H1 (cell line): ENCODE results near the gene MSI2. TPM values are rescaled to one million over a fixed set of nuclear protein-coding genes. Genes with fewer than 3 reads are reported as not detected.

ENCODE experiments used
- CTCF ChIA-PET: fragments of 300-600 bp; sonication (Branson Sonifier 250); formaldehyde crosslinking; loops from one replicate; lab custom pipeline; 2021; ENCODE audit not compliant: partially characterized antibody; lab: Charles Lee
- POLR2A ChIA-PET: fragments of 300-600 bp; sonication (Branson Sonifier 250); formaldehyde crosslinking; loops from one replicate; lab custom pipeline; 2021; ENCODE audit warnings: inconsistent platforms; ENCODE audit not compliant: partially characterized antibody; lab: Charles Lee
- DNase-seq, 2 experiments: peaks; one replicate each; pipeline versions ENCODE4 v3.0.0 to v3.0.0-alpha.2; 2010 to 2022; ENCODE audit warnings: low spot score in 2 of 2, low read depth in 1 of 2, mixed read lengths in 1 of 2
- FAIRE-seq: peaks from 2 replicates; lab custom pipeline; 2011; peaks lifted over from hg19 to GRCh38; lab: Jason Lieb, UNC
- H2AFZ ChIP-seq: 2 replicates; pipeline ENCODE4 v1.8.1; 2012; ENCODE audit warnings: low read length, inconsistent platforms
- H2AK5ac ChIP-seq: 2 replicates; pipeline ENCODE4 v1.6.1; 2013; ENCODE audit warnings: low read depth, low read length
- H2BK120ac ChIP-seq: replicated peaks from 2 replicates; pipeline ENCODE3; 2013; ENCODE audit warnings: low read depth, low read length, inconsistent platforms
- H2BK12ac ChIP-seq: 2 replicates; pipeline ENCODE4 v1.6.1; 2013; ENCODE audit warnings: low read depth, low read length
- H2BK15ac ChIP-seq: 2 replicates; pipeline ENCODE4 v1.6.1; 2013; ENCODE audit warnings: low read length
- H2BK20ac ChIP-seq: 2 replicates; pipeline ENCODE4 v1.6.1; 2013; ENCODE audit warnings: low read length
- H2BK5ac ChIP-seq: 2 replicates; pipeline ENCODE4 v1.6.1; 2013; ENCODE audit warnings: low read depth, low read length
- H3K14ac ChIP-seq: 2 replicates; pipeline ENCODE4 v1.6.1; 2013; ENCODE audit warnings: inconsistent platforms; ENCODE audit not compliant: insufficient read length
- H3K18ac ChIP-seq: 2 replicates; pipeline ENCODE4 v1.6.1; 2013; ENCODE audit warnings: low read length; ENCODE audit errors: extremely low read depth
- H3K23ac ChIP-seq: 2 replicates; pipeline ENCODE4 v1.6.1; 2013; ENCODE audit warnings: inconsistent platforms; ENCODE audit not compliant: insufficient read length
- H3K23me2 ChIP-seq: 2 replicates; pipeline ENCODE4 v1.6.1; 2013; ENCODE audit warnings: low read depth, low read length
- H3K27ac ChIP-seq: 2 replicates; pipeline ENCODE4 v1.6.1; 2011; ENCODE audit warnings: low read depth, low read length, inconsistent platforms
- H3K27me3 ChIP-seq, 4 experiments: replicated peaks in 1 of 4; 1 replicate in 1 of 4; 2 replicates in 3 of 4; pipeline versions ENCODE4 v1.6.1 to v1.8.1; 2011 to 2013; ENCODE audit warnings: low read length in 3 of 4, mild to moderate bottlenecking in 3 of 4, inconsistent platforms in 2 of 4, mixed read lengths in 2 of 4, moderate library complexity in 1 of 4; ENCODE audit not compliant: control insufficient read depth in 3 of 4, insufficient read depth in 3 of 4; ENCODE audit errors: extremely low read depth in 1 of 4
- H3K36me3 ChIP-seq, 4 experiments: 2 replicates each; pipeline versions ENCODE4 v1.6.1 to v1.8.1; 2011 to 2013; ENCODE audit warnings: mild to moderate bottlenecking in 4 of 4, low read length in 3 of 4, moderate library complexity in 2 of 4, control low read depth in 1 of 4, inconsistent platforms in 1 of 4; ENCODE audit not compliant: insufficient read depth in 4 of 4, control insufficient read depth in 2 of 4
- H3K4ac ChIP-seq: replicated peaks from 2 replicates; pipeline ENCODE3; 2013; ENCODE audit warnings: low read length, low read depth, mixed read lengths, inconsistent platforms; ENCODE audit not compliant: insufficient read length
- H3K4me1 ChIP-seq, 4 experiments: replicated peaks in 1 of 4; 1 replicate in 1 of 4; 2 replicates in 3 of 4; pipeline versions ENCODE4 v1.6.1 to v1.8.1; 2011 to 2013; ENCODE audit warnings: low read length in 3 of 4, inconsistent platforms in 2 of 4, mixed read lengths in 1 of 4; ENCODE audit not compliant: insufficient read depth in 4 of 4, control insufficient read depth in 3 of 4
- H3K4me2 ChIP-seq, 2 experiments: 2 replicates each; pipeline versions ENCODE4 v1.6.1 to v1.8.1; 2011 to 2013; ENCODE audit warnings: low read depth in 2 of 2, low read length in 2 of 2, control low read depth in 1 of 2, inconsistent platforms in 1 of 2, mild to moderate bottlenecking in 1 of 2; ENCODE audit not compliant: insufficient read depth in 1 of 2
- H3K4me3 ChIP-seq, 4 experiments: fragments of 200-600, 300-600 bp in 1 of 4; sonication (generic), shearing (Covaris generic), sonication (Bioruptor Twin) in 1 of 4; 2 replicates each; pipeline versions ENCODE4 v1.5.1 to v1.8.1; 2011 to 2016; ENCODE audit warnings: low read length in 4 of 4, low read depth in 3 of 4, control low read depth in 2 of 4, inconsistent platforms in 2 of 4, mild to moderate bottlenecking in 2 of 4, mixed read lengths in 1 of 4, moderate library complexity in 1 of 4; ENCODE audit not compliant: insufficient read depth in 2 of 4; ENCODE audit errors: extremely low read depth in 1 of 4
- H3K56ac ChIP-seq: replicated peaks from 2 replicates; pipeline ENCODE3; 2013; ENCODE audit warnings: low read depth, mild to moderate bottlenecking, mixed read lengths, low read length, inconsistent platforms; ENCODE audit not compliant: insufficient read length
- H3K79me1 ChIP-seq: 2 replicates; pipeline ENCODE4 v1.6.1; 2013; ENCODE audit warnings: low read depth, low read length, control low read depth
- H3K79me2 ChIP-seq, 2 experiments: 2 replicates each; pipeline versions ENCODE4 v1.6.1 to v1.8.1; 2012 to 2013; ENCODE audit warnings: low read length in 2 of 2, mild to moderate bottlenecking in 2 of 2, inconsistent platforms in 1 of 2; ENCODE audit not compliant: insufficient read depth in 2 of 2, control insufficient read depth in 1 of 2
- H3K9ac ChIP-seq, 4 experiments: replicated peaks in 1 of 4; 1 replicate in 1 of 4; 2 replicates in 3 of 4; pipeline versions ENCODE4 v1.6.1 to v1.8.1; 2011 to 2013; ENCODE audit warnings: low read depth in 3 of 4, low read length in 3 of 4, control low read depth in 2 of 4, mild to moderate bottlenecking in 2 of 4, moderate library complexity in 2 of 4, inconsistent platforms in 1 of 4; ENCODE audit errors: extremely low read depth in 1 of 4
- H3K9me3 ChIP-seq, 2 experiments: 2 replicates each; pipeline versions ENCODE4 v1.6.1 to v1.8.1; 2012 to 2013; ENCODE audit warnings: mild to moderate bottlenecking in 2 of 2, moderate library complexity in 2 of 2, control low read depth in 1 of 2, inconsistent platforms in 1 of 2, low read depth in 1 of 2, low read length in 1 of 2, mixed read lengths in 1 of 2; ENCODE audit not compliant: insufficient read depth in 2 of 2
- H4K20me1 ChIP-seq, 2 experiments: replicated peaks in 1 of 2; 2 replicates each; pipeline versions ENCODE3 to v1.8.1; 2011 to 2013; ENCODE audit warnings: inconsistent platforms in 2 of 2, low read length in 2 of 2, mild to moderate bottlenecking in 1 of 2; ENCODE audit not compliant: insufficient read depth in 2 of 2, control insufficient read depth in 1 of 2
- H4K5ac ChIP-seq: 2 replicates; pipeline ENCODE4 v1.6.1; 2013; ENCODE audit warnings: low read length, low read depth, mixed read lengths, inconsistent platforms; ENCODE audit not compliant: insufficient read length
- H4K8ac ChIP-seq: 2 replicates; pipeline ENCODE4 v1.8.0; 2013; ENCODE audit warnings: mild to moderate bottlenecking, moderate library complexity, low read length, inconsistent platforms; ENCODE audit not compliant: insufficient read depth; ENCODE audit errors: extremely low read depth
- H4K91ac ChIP-seq: replicated peaks from 2 replicates; pipeline ENCODE3; 2013; ENCODE audit warnings: low read length, mixed read lengths, inconsistent platforms; ENCODE audit not compliant: insufficient read length
- CBX5 ChIP-seq: fragments of 300-800, 300-1000 bp; sonication (generic); IDR thresholded peaks from 2 replicates; pipeline ENCODE4 v1.7.1; 2016; ENCODE audit warnings: antibody characterized with exemption, low read length, low read depth
- CREB1 ChIP-seq: IDR thresholded peaks from 2 replicates; pipeline ENCODE4 v1.6.1; 2012; ENCODE audit warnings: inconsistent platforms
- CTCF ChIP-seq, 3 experiments: IDR thresholded peaks; 1 replicate in 2 of 3; 2 replicates in 1 of 3; pipeline versions ENCODE4 v1.5.1 to v1.6.1; 2011; ENCODE audit warnings: low read length in 3 of 3, mild to moderate bottlenecking in 3 of 3, inconsistent platforms in 2 of 3, low read depth in 1 of 3, moderate library complexity in 1 of 3; ENCODE audit not compliant: insufficient read depth in 1 of 3; ENCODE audit errors: control extremely low read depth in 1 of 3
- EGR1 ChIP-seq: IDR thresholded peaks from 2 replicates; pipeline ENCODE4 v1.6.1; 2011; ENCODE audit warnings: low read depth, low read length, borderline replicate concordance
- HDAC2 ChIP-seq, 2 experiments: fragments of 300-600 bp in 1 of 2; sonication (generic) in 1 of 2; IDR thresholded peaks; 2 replicates each; pipeline ENCODE4 v1.6.1; 2011 to 2012; ENCODE audit warnings: low read depth in 2 of 2, low read length in 2 of 2, mild to moderate bottlenecking in 2 of 2, moderate library complexity in 2 of 2, borderline replicate concordance in 1 of 2, inconsistent platforms in 1 of 2
- KDM5A ChIP-seq: fragments of 200-600 bp; IDR thresholded peaks from 2 replicates; pipeline ENCODE4 v1.7.1; 2012; ENCODE audit warnings: mild to moderate bottlenecking, low read length, inconsistent platforms, mixed read lengths
- SIRT6 ChIP-seq: IDR thresholded peaks from one replicate; pipeline ENCODE4 v1.7.1; 2012; ENCODE audit warnings: low read length, inconsistent platforms
- SP1 ChIP-seq: IDR thresholded peaks from 2 replicates; pipeline ENCODE4 v1.6.1; 2011; ENCODE audit warnings: low read depth, low read length
- TAF1 ChIP-seq: IDR thresholded peaks from 2 replicates; pipeline ENCODE4 v1.6.1; 2011; ENCODE audit warnings: mild to moderate bottlenecking, low read depth, low read length
- TEAD4 ChIP-seq: IDR thresholded peaks from 2 replicates; pipeline ENCODE4 v1.6.1; 2012; ENCODE audit warnings: low read depth, low read length, inconsistent platforms, mixed read lengths
- WGBS, 2 experiments: shearing (Covaris generic) in 1 of 2; methylation state at CpG; one replicate each; pipeline versions ENCODE4 v1.1.6 to v1.1.7; 2013 to 2015; ENCODE audit warnings: low lambda C conversion rate in 2 of 2, mixed read lengths in 2 of 2, inconsistent platforms in 1 of 2, low coverage in 1 of 2, missing lambda C conversion rate in 1 of 2; ENCODE audit not compliant: insufficient replicate concordance in 2 of 2, insufficient coverage in 1 of 2, insufficient read length in 1 of 2; ENCODE audit errors: extremely low coverage in 1 of 2, missing lambda C conversion rate in 1 of 2; 5-methylcytosine and 5-hydroxymethylcytosine counted together
- polyA plus RNA-seq, 7 experiments: library from polyadenylated mRNA; depleted of rRNA in 3 of 7; stranded (reverse) in 5 of 7; unstranded in 2 of 7; fragments of >200 nt in 5 of 7; fragments of 200-250 nt in 2 of 7; gene quantifications; 1 replicate in 5 of 7; 2 replicates in 1 of 7; 4 replicates in 1 of 7; pipeline versions ENCODE4 v1.2.1 to v1.2.3, GENCODE V29; 2011 to 2013; ENCODE audit warnings: missing spikeins in 2 of 7, mixed read lengths in 2 of 7
- total RNA-seq: library from RNA; stranded (reverse); fragmentation: NEBNext Ultra II Directional; extraction: Animal tissue kit (Norgen Biotek cat#: 25700); gene quantifications from 2 replicates; pipeline ENCODE4 v1.2.1, GENCODE V29; 2021

The MSI2 gene
- total and polyA plus RNA-seq, 2 of the 8 experiments (the other 6 are each of a cell fraction or from before 2014, with no cell fraction given): 36.7 to 80.6 TPM

DNA sequence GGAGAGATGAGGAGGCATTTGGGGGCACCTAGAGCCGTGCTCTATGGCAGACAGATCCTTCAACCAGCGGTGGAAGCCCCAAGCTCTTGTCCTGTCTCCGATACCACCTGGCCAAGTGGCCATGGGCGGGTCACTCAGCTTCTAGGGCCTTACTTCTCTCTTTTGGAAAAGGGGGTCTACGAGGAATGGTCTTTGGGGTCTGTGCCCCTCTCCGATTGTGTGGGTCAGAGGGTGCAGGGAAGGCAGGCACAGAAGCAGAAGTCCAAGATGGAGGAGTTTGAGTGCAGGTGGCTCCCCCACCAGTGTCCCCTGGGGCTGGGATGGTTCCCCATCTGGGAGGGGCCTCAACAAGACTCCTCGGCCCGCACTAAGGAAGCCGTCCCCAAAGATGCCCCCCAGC lies 372.1 kb downstream of the MSI2 start:
- Histone ChIP-seq H3K27me3 (no peaks in the 10 kb centered on the region; a peak in 1 of 7 replicates), H4K5ac (no peak overlapping the region), H2BK12ac (no peak overlapping the region), H2AFZ (no peak overlapping the region), H2AK5ac (no peak overlapping the region), H3K18ac (no peak overlapping the region), H4K20me1 (no peaks in the 10 kb centered on the region), H4K8ac (no peak overlapping the region), H2BK120ac (no peak overlapping the region), H3K23ac (no peak overlapping the region), H3K27ac (no peak overlapping the region), H3K14ac (no peak overlapping the region), H3K79me1 (no peaks in the 10 kb centered on the region), H3K4me2 (no peak overlapping the region), H3K23me2 (no peaks in the 10 kb centered on the region), H3K56ac (no peak overlapping the region), H3K4me1 (no peaks in the 10 kb centered on the region), H3K79me2 (no peaks in the 10 kb centered on the region), H3K9me3 (no peaks in the 10 kb centered on the region), H3K4me3 (no peak overlapping the region), H2BK20ac (no peak overlapping the region), H3K4ac (no peak overlapping the region), H2BK5ac (no peak overlapping the region; the same call in 1 of the 2 replicates), H4K91ac (no peak overlapping the region), H3K36me3 (no peaks in the 10 kb centered on the region; a peak in 1 of 8 replicates), H2BK15ac (no peak overlapping the region), H3K9ac (no peak overlapping the region)
- POLR2A ChIA-PET: no interaction called here
- FAIRE-seq: no peak
- TF ChIP-seq TEAD4 (no peak), SIRT6 (no peak), SP1 (no peak), CBX5 (no peak), HDAC2 (IDR thresholded peaks at IDR 0.05; ENCODE audit: borderline replicate concordance in 1 of 2, low read depth in 2 of 2, low read length in 2 of 2) (no peak), KDM5A (no peak), CTCF (IDR thresholded peaks at IDR 0.05; ENCODE audit: control extremely low read depth in 1 of 3, insufficient read depth in 1 of 3, low read depth in 1 of 3, low read length in 3 of 3) (no peak), EGR1 (no peak), TAF1 (no peak), CREB1 (no peak)
- DNase-seq: no peak
- CTCF ChIA-PET: interaction anchor here (2.9 kb wide), 1 partner anchor 31 kb away, joined by 14 read pairs; no protein-coding TSS in a partner anchor
- WGBS, 2 experiments: 82% methylated on average over 8 of the region's 9 CpGs; no CpG with 5 or more reads in 1 of the 2 experiments
